OCI-LY1 (cell line): Measurements from ENCODE around the gene CBR4.

Source experiments
- EZH2 ChIP-seq: fragments of 200-600 bp; sonication (generic), shearing (Covaris generic); IDR thresholded peaks from 2 replicates; pipeline ENCODE4 v1.8.0; 2017; ENCODE audit warnings: borderline replicate concordance, mixed run types, mild to moderate bottlenecking, antibody characterized with exemption, low read length, moderate library complexity, mixed read lengths
- TF ChIP-seq, protein P1 (sequence below): fragments of 200-600 bp; sonication (generic), shearing (Covaris generic); IDR thresholded peaks from 2 replicates; pipeline ENCODE4 v1.5.1; 2017; ENCODE audit warnings: mild to moderate bottlenecking, antibody characterized with exemption, low read length, moderate library complexity, mixed read lengths

DNA sequence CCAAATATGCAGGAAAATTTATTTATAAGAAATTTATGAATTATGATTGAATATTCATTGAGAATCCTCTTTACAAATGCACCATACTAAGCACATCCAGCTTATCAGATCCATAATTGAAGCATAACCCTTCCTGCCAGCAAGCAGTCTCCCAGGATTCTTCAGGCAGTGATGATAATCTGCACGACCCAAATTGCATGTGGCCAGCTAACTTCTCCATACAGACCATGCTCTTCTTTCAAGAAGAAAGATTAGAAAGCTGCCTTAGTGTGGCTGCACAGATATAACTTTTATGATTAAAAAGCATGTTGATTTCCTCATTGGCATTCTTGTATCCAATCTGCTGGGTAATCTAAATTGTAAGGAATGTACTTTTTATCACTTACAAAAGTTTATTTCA lies 3.3 kb upstream of the CBR4 start:
- TF ChIP-seq, protein P1, sequence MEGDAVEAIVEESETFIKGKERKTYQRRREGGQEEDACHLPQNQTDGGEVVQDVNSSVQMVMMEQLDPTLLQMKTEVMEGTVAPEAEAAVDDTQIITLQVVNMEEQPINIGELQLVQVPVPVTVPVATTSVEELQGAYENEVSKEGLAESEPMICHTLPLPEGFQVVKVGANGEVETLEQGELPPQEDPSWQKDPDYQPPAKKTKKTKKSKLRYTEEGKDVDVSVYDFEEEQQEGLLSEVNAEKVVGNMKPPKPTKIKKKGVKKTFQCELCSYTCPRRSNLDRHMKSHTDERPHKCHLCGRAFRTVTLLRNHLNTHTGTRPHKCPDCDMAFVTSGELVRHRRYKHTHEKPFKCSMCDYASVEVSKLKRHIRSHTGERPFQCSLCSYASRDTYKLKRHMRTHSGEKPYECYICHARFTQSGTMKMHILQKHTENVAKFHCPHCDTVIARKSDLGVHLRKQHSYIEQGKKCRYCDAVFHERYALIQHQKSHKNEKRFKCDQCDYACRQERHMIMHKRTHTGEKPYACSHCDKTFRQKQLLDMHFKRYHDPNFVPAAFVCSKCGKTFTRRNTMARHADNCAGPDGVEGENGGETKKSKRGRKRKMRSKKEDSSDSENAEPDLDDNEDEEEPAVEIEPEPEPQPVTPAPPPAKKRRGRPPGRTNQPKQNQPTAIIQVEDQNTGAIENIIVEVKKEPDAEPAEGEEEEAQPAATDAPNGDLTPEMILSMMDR: no peak
- TF ChIP-seq EZH2: no peak
